GM23338 (cell line): ENCODE measurements around the gene OR4K17. TPM values are rescaled to one million over a fixed set of nuclear protein-coding genes. Genes with fewer than 3 reads are reported as not detected.
"Not testable (repeated sequence)": the region's sequence is repeated elsewhere in the genome, so short reads cannot be mapped to it uniquely, and the experiment has no call there.

ENCODE experiments used
- ATAC-seq: fragments of 200-7000 bp; cut with Tn5 transposase; 3 replicates; pipeline ENCODE4 v1.9.1; 2020
- DNase-seq: peaks from one replicate; pipeline ENCODE4 v3.0.0-alpha.2; 2015; ENCODE audit warnings: low spot score
- H2AFZ ChIP-seq: fragments of 200-600 bp; sonication (generic); 2 replicates; pipeline ENCODE4 v1.8.0; 2016; ENCODE audit warnings: antibody characterized with exemption, mild to moderate bottlenecking, moderate library complexity
- H3F3A ChIP-seq: fragments of 200-600 bp; sonication (generic); replicated peaks from 2 replicates; pipeline ENCODE4 v1.8.0; 2017; ENCODE audit warnings: antibody characterized with exemption, mixed run types, low read depth
- H3K27ac ChIP-seq: fragments of 200-600 bp; sonication (generic); 2 replicates; pipeline ENCODE4 v1.6.1; 2016; ENCODE audit warnings: low read depth
- H3K27me3 ChIP-seq: fragments of 200-600 bp; sonication (generic); 2 replicates; pipeline ENCODE4 v1.8.0; 2016; ENCODE audit warnings: mild to moderate bottlenecking, mixed run types, moderate library complexity; ENCODE audit not compliant: insufficient read depth
- H3K36me3 ChIP-seq: fragments of 200-600 bp; sonication (generic); 2 replicates; pipeline ENCODE4 v1.8.0; 2016; ENCODE audit warnings: mild to moderate bottlenecking; ENCODE audit not compliant: insufficient read depth
- H3K4me1 ChIP-seq: fragments of 200-600 bp; sonication (generic); 2 replicates; pipeline ENCODE4 v1.8.0; 2016; ENCODE audit warnings: mild to moderate bottlenecking, moderate library complexity; ENCODE audit not compliant: insufficient read depth
- H3K4me2 ChIP-seq: fragments of 200-600 bp; sonication (generic); 2 replicates; pipeline ENCODE4 v1.7.1; 2017; ENCODE audit warnings: mixed run types
- H3K4me3 ChIP-seq: fragments of 200-600 bp; sonication (generic); 2 replicates; pipeline ENCODE4 v1.6.1; 2016; ENCODE audit warnings: mixed run types
- H3K79me2 ChIP-seq: fragments of 200-600 bp; sonication (generic); replicated peaks from 2 replicates; pipeline ENCODE4 v1.8.0; 2017; ENCODE audit warnings: mild to moderate bottlenecking; ENCODE audit not compliant: insufficient read depth
- H3K9me2 ChIP-seq: fragments of 200-600 bp; sonication (generic); 2 replicates; pipeline ENCODE4 v1.8.0; 2017; ENCODE audit not compliant: insufficient read depth
- H4K20me1 ChIP-seq: fragments of 200-600 bp; sonication (generic); replicated peaks from 2 replicates; pipeline ENCODE4 v1.8.0; 2017; ENCODE audit warnings: mild to moderate bottlenecking; ENCODE audit not compliant: insufficient read depth
- H3K27ac Mint-ChIP-seq: 2 replicates; pipeline ENCODE4 v1.8.0; 2020; ENCODE audit warnings: inconsistent platforms, mild to moderate bottlenecking, moderate library complexity, mixed read lengths
- H3K27me3 Mint-ChIP-seq: 3 replicates; pipeline ENCODE4 v1.8.0; 2022; ENCODE audit warnings: low read depth, mild to moderate bottlenecking, moderate library complexity, mixed read lengths, inconsistent platforms; ENCODE audit not compliant: insufficient read depth, poor library complexity
- H3K36me3 Mint-ChIP-seq: 3 replicates; pipeline ENCODE4 v1.8.0; 2021; ENCODE audit warnings: low read depth, mild to moderate bottlenecking, inconsistent platforms, moderate library complexity, mixed read lengths
- H3K4me1 Mint-ChIP-seq: 3 replicates; pipeline ENCODE4 v1.8.0; 2020; ENCODE audit warnings: mild to moderate bottlenecking, inconsistent platforms, mixed read lengths
- H3K4me3 Mint-ChIP-seq: 3 replicates; pipeline ENCODE4 v1.8.0; 2021; ENCODE audit warnings: moderate library complexity, mild to moderate bottlenecking, inconsistent platforms, mixed read lengths
- H3K9me3 Mint-ChIP-seq: 3 replicates; pipeline ENCODE4 v1.8.0; 2020; ENCODE audit warnings: moderate library complexity, mild to moderate bottlenecking, inconsistent platforms, mixed read lengths
- EZH2phosphoT487 ChIP-seq: fragments of 200-600 bp; sonication (generic); IDR thresholded peaks from one replicate; pipeline ENCODE4 v1.8.1; 2018; ENCODE audit warnings: antibody characterized with exemption; ENCODE audit not compliant: unreplicated experiment
- JUNB ChIP-seq: IDR thresholded peaks from one replicate; pipeline ENCODE4 v1.6.1; 2016; ENCODE audit warnings: antibody characterized with exemption; ENCODE audit not compliant: unreplicated experiment
- NANOG ChIP-seq: IDR thresholded peaks from 2 replicates; pipeline ENCODE4 v1.6.1; 2016; ENCODE audit warnings: antibody characterized with exemption, borderline replicate concordance
- POLR2AphosphoS5 ChIP-seq: IDR thresholded peaks from 2 replicates; pipeline ENCODE4 v1.6.1; 2016; ENCODE audit warnings: antibody characterized with exemption, low read depth
- REST ChIP-seq: IDR thresholded peaks from one replicate; pipeline ENCODE4 v1.6.1; 2018; ENCODE audit warnings: antibody characterized with exemption; ENCODE audit not compliant: unreplicated experiment
- STAT1 ChIP-seq: IDR thresholded peaks from one replicate; pipeline ENCODE4 v1.6.1; 2016; ENCODE audit warnings: antibody characterized with exemption; ENCODE audit not compliant: unreplicated experiment
- ZNF114 ChIP-seq: fragments of 250-450 bp; sonication (Bioruptor Pico); IDR thresholded peaks from 2 replicates; pipeline ENCODE4 v1.5.0; 2020; ENCODE audit warnings: mild to moderate bottlenecking, moderate library complexity
- ZNF331 ChIP-seq: fragments of 250-450 bp; sonication (Bioruptor Pico); IDR thresholded peaks from 2 replicates; pipeline ENCODE4 v1.5.0; 2020; ENCODE audit warnings: low read depth, mild to moderate bottlenecking, moderate library complexity
- polyA plus RNA-seq: library from polyadenylated mRNA; unstranded; fragments of >200 nt; fragmentation: Nextera tagmentation; extraction: Ambion mirVana; gene quantifications from 2 replicates; pipeline ENCODE4 v1.2.1, GENCODE V29; 2016
- small RNA-seq: library from RNA; depleted of rRNA; stranded (forward); fragments of <200 nt; gene quantifications from one replicate; pipeline ENCODE3, GENCODE V24; 2014; ENCODE audit warnings: low replicate concordance
- total RNA-seq: library from RNA; depleted of rRNA; stranded (reverse); fragments of >200 nt; shearing (Covaris generic); gene quantifications from 2 replicates; pipeline ENCODE4 v1.2.3, GENCODE V29; 2014; rRNA removed

The OR4K17 gene
- total and polyA plus RNA-seq, 2 experiments from 2014 or later: not detected

GRCh38 chr14:20167091-20167490 lies 56.6 kb downstream of the OR4K17 start (continued):
- TF ChIP-seq JUNB: no peak
- no peak for TF ChIP-seq NANOG
- no peak for TF ChIP-seq REST
- no peak for TF ChIP-seq ZNF331 (CRISPR knock-in tag)
- TF ChIP-seq STAT1: no peak
- TF ChIP-seq POLR2AphosphoS5: no peak
- TF ChIP-seq EZH2phosphoT487: no peak
- TF ChIP-seq ZNF114: no peak

- not testable (repeated sequence) for DNase-seq, H3K27me3 Mint-ChIP-seq, H3K4me1 Mint-ChIP-seq, H3K79me2 ChIP-seq, H4K20me1 ChIP-seq, H3K4me3 Mint-ChIP-seq, H3K36me3 ChIP-seq, H3K9me2 ChIP-seq, H3K27ac Mint-ChIP-seq, H3K4me2 ChIP-seq, H3F3A ChIP-seq, H2AFZ ChIP-seq, H3K27ac ChIP-seq, H3K4me3 ChIP-seq, H3K27me3 ChIP-seq, H3K4me1 ChIP-seq, ATAC-seq
- Mint-ChIP-seq H3K36me3 (peaks cover 17% of the 10 kb centered on the region), H3K9me3 (peaks cover 90% of the 10 kb centered on the region)
Observed at GRCh38 chr14:20169852-20170251, 59.3 kb downstream of the OR4K17 start.

Small RNAs within 50 kb of the gene (small RNA-seq; reads per million reads assigned to genes)
- gene RNA5SP380: not detected

Other genes starting within 250 kb of the OR4K17 start
- not detected in 2 replicates for gene OR4K2, start 235.6 kb upstream of the OR4K17 start, total RNA-seq
- not detected in 2 replicates for gene OR4K2, start 235.6 kb upstream of the OR4K17 start, polyA plus RNA-seq
- gene OR4K5, start 190.1 kb upstream of the OR4K17 start, total RNA-seq: not detected in 2 replicates
- gene OR4K5, start 190.1 kb upstream of the OR4K17 start, polyA plus RNA-seq: not detected in 2 replicates
- not detected in 2 replicates for gene OR4K1, start 179.8 kb upstream of the OR4K17 start, total RNA-seq
- gene OR4K1, start 179.8 kb upstream of the OR4K17 start, polyA plus RNA-seq: not detected in 2 replicates
- not detected in 2 replicates for gene OR4K15, start 135.1 kb upstream of the OR4K17 start, total RNA-seq
- gene OR4K15, start 135.1 kb upstream of the OR4K17 start, polyA plus RNA-seq: not detected in 2 replicates
- not detected in 2 replicates for gene OR4Q2, start 108.6 kb upstream of the OR4K17 start, total RNA-seq
- gene OR4Q2, start 108.6 kb upstream of the OR4K17 start, polyA plus RNA-seq: not detected in 2 replicates
- gene OR4K14, start 91.4 kb upstream of the OR4K17 start, total RNA-seq: not detected in 2 replicates
- not detected in 2 replicates for gene OR4K14, start 91.4 kb upstream of the OR4K17 start, polyA plus RNA-seq
- not detected in 2 replicates for gene OR4K13, start 74.7 kb upstream of the OR4K17 start, total RNA-seq
- not detected in 2 replicates for gene OR4K13, start 74.7 kb upstream of the OR4K17 start, polyA plus RNA-seq
- gene OR4L1, start 50.7 kb upstream of the OR4K17 start, total RNA-seq: not detected in 2 replicates
- gene OR4L1, start 50.7 kb upstream of the OR4K17 start, polyA plus RNA-seq: not detected in 2 replicates
- not detected in 2 replicates for gene OR4N5, start 28.1 kb downstream of the OR4K17 start, total RNA-seq
- gene OR4N5, start 28.1 kb downstream of the OR4K17 start, polyA plus RNA-seq: not detected in 2 replicates
- gene OR11G2, start 80.2 kb downstream of the OR4K17 start, total RNA-seq: not detected in 2 replicates
- gene OR11G2, start 80.2 kb downstream of the OR4K17 start, polyA plus RNA-seq: not detected in 2 replicates
- gene OR11H6, start 113.0 kb downstream of the OR4K17 start, total RNA-seq: not detected in 2 replicates
- not detected in 2 replicates for gene OR11H6, start 113.0 kb downstream of the OR4K17 start, polyA plus RNA-seq
- not detected in 2 replicates for gene OR11H7, start 118.2 kb downstream of the OR4K17 start, total RNA-seq
- not detected in 2 replicates for gene OR11H7, start 118.2 kb downstream of the OR4K17 start, polyA plus RNA-seq
- not detected in 2 replicates for gene OR11H4, start 128.5 kb downstream of the OR4K17 start, total RNA-seq
- not detected in 2 replicates for gene OR11H4, start 128.5 kb downstream of the OR4K17 start, polyA plus RNA-seq
- gene TTC5, start 195.2 kb downstream of the OR4K17 start, total RNA-seq: 14.6 and 16.4 TPM in 2 replicates
- gene TTC5, start 195.2 kb downstream of the OR4K17 start, polyA plus RNA-seq: 9.3 and 11.9 TPM in 2 replicates
- gene CCNB1IP1, start 222.5 kb downstream of the OR4K17 start, total RNA-seq: 247 and 254 TPM in 2 replicates
- 108 and 110 TPM in 2 replicates for gene CCNB1IP1, start 222.5 kb downstream of the OR4K17 start, polyA plus RNA-seq
- gene PARP2, start 232.9 kb downstream of the OR4K17 start, total RNA-seq: 27.0 and 27.8 TPM in 2 replicates
- 39.5 and 42.7 TPM in 2 replicates for gene PARP2, start 232.9 kb downstream of the OR4K17 start, polyA plus RNA-seq